Measurements from ENCODE around the gene PPFIA4. TPM values are rescaled to one million over a fixed set of nuclear protein-coding genes. Genes with fewer than 3 reads are reported as not detected.

PPFIA4 gene
- total RNA-seq, 1 donor from 2014 or later = 74.7 TPM

DNA sequence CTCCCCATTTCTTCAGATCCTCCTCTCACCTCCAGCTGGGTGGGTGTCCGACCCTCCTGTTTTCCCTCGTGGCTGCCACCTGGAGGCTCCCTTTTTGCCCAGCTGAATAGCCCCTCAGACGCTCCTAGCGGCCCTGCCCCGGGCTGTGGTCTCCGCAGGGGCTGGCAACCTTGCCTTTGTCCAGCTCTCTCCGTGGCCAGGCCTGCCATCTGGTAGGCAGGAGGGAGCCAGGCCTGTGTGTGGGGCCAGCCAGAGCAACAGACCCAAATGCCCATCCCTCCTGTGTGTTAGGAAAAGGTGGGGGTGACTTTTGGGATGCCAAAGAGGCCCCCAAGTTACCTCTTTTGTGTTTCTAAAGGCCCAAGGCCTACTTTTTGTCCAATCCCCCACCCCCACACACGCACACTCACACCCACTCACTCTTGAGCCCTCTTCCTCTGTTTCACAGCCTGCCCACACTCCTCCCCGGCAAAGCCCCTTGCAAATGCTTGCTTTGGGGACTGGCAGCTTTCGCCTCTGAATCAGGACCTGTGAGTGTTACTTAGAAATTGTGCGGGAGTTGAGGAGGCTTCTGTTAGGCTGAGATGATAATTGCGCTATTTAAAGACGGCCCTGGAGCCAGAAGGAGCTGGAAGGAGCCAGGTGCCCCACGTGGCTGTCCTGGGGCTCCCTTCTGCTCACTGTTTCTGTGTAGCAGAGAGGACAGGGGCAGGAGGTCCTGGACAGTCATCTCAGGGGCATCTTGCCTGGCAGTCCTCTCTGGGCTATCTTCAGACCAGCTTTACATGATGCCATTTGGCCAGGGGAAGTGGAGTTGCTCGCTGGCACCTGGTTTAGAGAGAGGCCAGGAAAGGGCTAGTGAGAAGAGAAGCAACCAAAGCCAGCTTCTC, 9.1 kb downstream of the PPFIA4 start:
- peaks cover 11% of the 10 kb centered on the region for H3K9me3 Mint-ChIP-seq (ENCODE audit: unreplicated experiment)
- peak overlapping the region; percentile 86 for H3K27ac Mint-ChIP-seq (ENCODE audit: unreplicated experiment)
- DNase-seq = no peak
- peaks cover 57% of the 10 kb centered on the region for H3K4me1 Mint-ChIP-seq (ENCODE audit: low read depth, unreplicated experiment)
- H3K36me3 Mint-ChIP-seq (ENCODE audit: unreplicated experiment) = peaks cover 4% of the 10 kb centered on the region
- H3K27me3 Mint-ChIP-seq (ENCODE audit: unreplicated experiment) = peaks cover 6% of the 10 kb centered on the region
- H3K4me3 Mint-ChIP-seq (ENCODE audit: unreplicated experiment) = no peak overlapping the region
- TF ChIP-seq, protein P1, sequence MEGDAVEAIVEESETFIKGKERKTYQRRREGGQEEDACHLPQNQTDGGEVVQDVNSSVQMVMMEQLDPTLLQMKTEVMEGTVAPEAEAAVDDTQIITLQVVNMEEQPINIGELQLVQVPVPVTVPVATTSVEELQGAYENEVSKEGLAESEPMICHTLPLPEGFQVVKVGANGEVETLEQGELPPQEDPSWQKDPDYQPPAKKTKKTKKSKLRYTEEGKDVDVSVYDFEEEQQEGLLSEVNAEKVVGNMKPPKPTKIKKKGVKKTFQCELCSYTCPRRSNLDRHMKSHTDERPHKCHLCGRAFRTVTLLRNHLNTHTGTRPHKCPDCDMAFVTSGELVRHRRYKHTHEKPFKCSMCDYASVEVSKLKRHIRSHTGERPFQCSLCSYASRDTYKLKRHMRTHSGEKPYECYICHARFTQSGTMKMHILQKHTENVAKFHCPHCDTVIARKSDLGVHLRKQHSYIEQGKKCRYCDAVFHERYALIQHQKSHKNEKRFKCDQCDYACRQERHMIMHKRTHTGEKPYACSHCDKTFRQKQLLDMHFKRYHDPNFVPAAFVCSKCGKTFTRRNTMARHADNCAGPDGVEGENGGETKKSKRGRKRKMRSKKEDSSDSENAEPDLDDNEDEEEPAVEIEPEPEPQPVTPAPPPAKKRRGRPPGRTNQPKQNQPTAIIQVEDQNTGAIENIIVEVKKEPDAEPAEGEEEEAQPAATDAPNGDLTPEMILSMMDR (IDR thresholded peaks at IDR 0.05; ENCODE audit: partially characterized antibody, unreplicated experiment) = no peak

DNA sequence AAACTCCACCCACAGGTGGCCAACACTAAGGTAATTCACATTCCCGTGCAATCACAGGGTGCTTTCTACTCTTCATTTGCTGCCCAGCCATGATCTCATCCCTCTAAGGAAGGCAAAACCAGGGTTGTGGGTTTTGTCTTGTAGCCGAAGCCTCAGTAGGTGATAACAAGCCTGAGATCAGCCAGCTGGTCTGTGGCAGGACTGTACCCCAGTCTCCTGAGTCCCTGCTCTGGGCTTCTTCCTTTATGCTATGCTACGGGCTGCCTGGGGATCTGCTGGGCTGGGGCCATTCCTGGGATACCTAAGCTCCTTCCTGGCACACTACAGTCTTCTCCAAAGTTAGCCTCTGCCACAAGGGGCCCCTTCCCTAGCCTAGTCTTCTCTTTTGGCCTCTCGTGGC, 9.8 kb downstream of the PPFIA4 start:
- DNase-seq = no peak
- H3K9me3 Mint-ChIP-seq (ENCODE audit: unreplicated experiment) = peaks cover 11% of the 10 kb centered on the region
- peaks cover 50% of the 10 kb centered on the region for H3K4me1 Mint-ChIP-seq (ENCODE audit: low read depth, unreplicated experiment)
- TF ChIP-seq, protein P1 (IDR thresholded peaks at IDR 0.05; ENCODE audit: partially characterized antibody, unreplicated experiment) = no peak
- H3K4me3 Mint-ChIP-seq (ENCODE audit: unreplicated experiment) = no peak overlapping the region
- H3K36me3 Mint-ChIP-seq (ENCODE audit: unreplicated experiment) = peaks cover 4% of the 10 kb centered on the region
- peak overlapping the region; percentile 72 for H3K27ac Mint-ChIP-seq (ENCODE audit: unreplicated experiment)
- H3K27me3 Mint-ChIP-seq (ENCODE audit: unreplicated experiment) = peaks cover 6% of the 10 kb centered on the region

DNA sequence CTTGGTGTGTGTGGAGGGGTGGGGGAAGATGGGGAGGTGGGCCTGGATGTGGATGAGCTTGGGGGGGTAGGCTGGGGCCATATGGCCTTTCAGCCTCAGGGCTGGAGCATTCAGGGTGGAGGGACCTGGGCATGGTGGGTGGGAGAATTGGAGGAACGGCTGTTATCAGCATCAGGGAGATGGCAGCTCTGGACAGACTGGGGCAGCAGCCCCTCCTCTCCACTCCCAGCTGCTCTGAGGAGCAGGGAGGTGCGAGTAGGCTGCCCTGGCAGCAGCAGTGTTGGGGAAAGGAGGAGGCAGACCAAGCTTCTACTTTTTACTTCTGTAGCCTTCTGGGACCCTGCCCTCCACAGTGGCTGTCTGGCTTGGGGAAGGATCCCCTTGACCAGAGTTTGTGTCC, 10.2 kb downstream of the PPFIA4 start:
- Mint-ChIP-seq H3K4me3 (ENCODE audit: unreplicated experiment) (no peak overlapping the region), H3K9me3 (ENCODE audit: unreplicated experiment) (peaks cover 11% of the 10 kb centered on the region), H3K4me1 (ENCODE audit: low read depth, unreplicated experiment) (peaks cover 46% of the 10 kb centered on the region), H3K36me3 (ENCODE audit: unreplicated experiment) (peaks cover under 1% of the 10 kb centered on the region), H3K27me3 (ENCODE audit: unreplicated experiment) (peaks cover 6% of the 10 kb centered on the region), H3K27ac (ENCODE audit: unreplicated experiment) (peak overlapping the region; percentile 72)
- no peak for DNase-seq
- TF ChIP-seq, protein P1 (IDR thresholded peaks at IDR 0.05; ENCODE audit: partially characterized antibody, unreplicated experiment) = no peak

DNA sequence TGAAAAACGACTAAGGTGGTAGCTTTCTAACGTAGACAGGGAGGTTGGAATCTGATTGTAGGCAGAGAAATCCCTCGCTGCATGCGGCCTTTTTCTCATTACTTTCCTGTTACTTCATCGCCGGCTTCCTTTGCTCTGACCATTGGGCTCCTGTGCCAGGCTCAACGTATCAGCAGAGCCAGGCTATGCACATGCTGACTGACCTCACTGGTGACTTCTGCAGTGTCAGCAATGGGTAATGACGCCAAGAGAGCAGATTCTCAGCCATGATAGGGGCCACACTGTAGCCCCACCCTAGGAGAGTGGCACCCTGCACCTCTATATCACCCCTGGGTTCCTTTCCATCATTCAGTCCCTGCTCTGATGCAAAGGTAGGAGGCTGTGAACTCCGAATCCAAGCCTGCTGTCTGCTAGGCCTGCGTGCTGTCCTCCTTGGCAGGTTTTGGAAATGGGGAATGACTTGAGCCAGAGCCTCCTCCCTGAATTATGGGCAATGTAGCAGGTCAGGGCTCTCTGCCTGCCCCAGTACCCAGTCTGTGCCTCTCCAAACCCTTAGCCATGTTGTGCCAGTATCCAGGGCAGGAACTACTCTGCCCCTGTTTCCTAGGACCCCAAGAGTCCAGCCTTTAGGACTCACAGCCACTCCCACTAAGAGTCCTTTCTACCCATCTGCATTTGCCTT, 11.4 kb downstream of the PPFIA4 start:
- no peaks in the 10 kb centered on the region for H3K36me3 Mint-ChIP-seq (ENCODE audit: unreplicated experiment)
- TF ChIP-seq, protein P1 (IDR thresholded peaks at IDR 0.05; ENCODE audit: partially characterized antibody, unreplicated experiment) = no peak
- peaks cover 41% of the 10 kb centered on the region for H3K4me1 Mint-ChIP-seq (ENCODE audit: low read depth, unreplicated experiment)
- H3K4me3 Mint-ChIP-seq (ENCODE audit: unreplicated experiment) = no peak overlapping the region
- H3K9me3 Mint-ChIP-seq (ENCODE audit: unreplicated experiment) = peaks cover 11% of the 10 kb centered on the region
- H3K27ac Mint-ChIP-seq (ENCODE audit: unreplicated experiment) = no peak overlapping the region
- peaks cover 6% of the 10 kb centered on the region for H3K27me3 Mint-ChIP-seq (ENCODE audit: unreplicated experiment)
- DNase-seq = no peak

Data from glutamatergic neuron (in vitro differentiated cells).